HG03159 (cell line): Measurements from ENCODE around the gene ITGAL.
"Not testable (repeated sequence)": the region's sequence is repeated elsewhere in the genome, so short reads cannot be mapped to it uniquely, and the experiment has no call there.

Source experiments
- ATAC-seq: cut with Tn5 transposase; IDR thresholded peaks from one replicate; pipeline ENCODE4 v1.9.1; 2021; ENCODE audit warnings: mild to moderate bottlenecking, moderate library complexity; ENCODE audit not compliant: unreplicated experiment

Gene ITGAL

GRCh38 chr16:30457256-30457655, 15.3 kb upstream of the ITGAL start:
- ATAC-seq: no peak

GRCh38 chr16:30457743-30458560, 14.6 kb upstream of the ITGAL start:
- no peak for ATAC-seq

GRCh38 chr16:30458561-30459394, 13.8 kb upstream of the ITGAL start:
- peak; percentile 77 for ATAC-seq

GRCh38 chr16:30459456-30459855, 13.1 kb upstream of the ITGAL start:
- ATAC-seq: no peak

GRCh38 chr16:30461426-30461825, 11.1 kb upstream of the ITGAL start:
- ATAC-seq: not testable (repeated sequence)

- ATAC-seq: no peak
Observed at GRCh38 chr16:30464078-30464477, 8.5 kb upstream of the ITGAL start.

- no peak for ATAC-seq
Observed at GRCh38 chr16:30470170-30470512, 2.4 kb upstream of the ITGAL start.

- ATAC-seq: no peak
Observed at GRCh38 chr16:30470632-30470995, 1.9 kb upstream of the ITGAL start.

GRCh38 chr16:30473231-30474073, 910 bp downstream of the ITGAL start:
- no peak for ATAC-seq

- no peak for ATAC-seq
Observed at GRCh38 chr16:30474074-30474452, 1.5 kb downstream of the ITGAL start.

- no peak for ATAC-seq
Observed at GRCh38 chr16:30474684-30475083, 2.1 kb downstream of the ITGAL start.

GRCh38 chr16:30476991-30477390, 4.4 kb downstream of the ITGAL start:
- no peak for ATAC-seq

- ATAC-seq: not testable (repeated sequence)
Observed at GRCh38 chr16:30477773-30478172, 5.2 kb downstream of the ITGAL start.

GRCh38 chr16:30478766-30479478, 6.4 kb downstream of the ITGAL start:
- no peak for ATAC-seq

GRCh38 chr16:30481381-30481780, 8.8 kb downstream of the ITGAL start:
- no peak for ATAC-seq

GRCh38 chr16:30482366-30482765, 9.8 kb downstream of the ITGAL start:
- no peak for ATAC-seq

GRCh38 chr16:30484887-30485286, 12.3 kb downstream of the ITGAL start:
- no peak for ATAC-seq

GRCh38 chr16:30485818-30486436, 13.4 kb downstream of the ITGAL start:
- ATAC-seq: no peak

GRCh38 chr16:30488764-30489605, 16.4 kb downstream of the ITGAL start:
- ATAC-seq: no peak
